Fibroblast of lung (primary cell): ENCODE measurements around the gene ACP4. TPM values are rescaled to one million over a fixed set of nuclear protein-coding genes. Genes with fewer than 3 reads are reported as not detected.

Experiments used
- DNase-seq, 2 donors: peaks; one replicate each; pipeline versions ENCODE4 v3.0.0 to v3.0.0-alpha.2; 2010; ENCODE audit warnings: low read depth in 2 of 2
- H2AFZ ChIP-seq: 2 replicates; pipeline ENCODE4 v1.5.1; 2012; ENCODE audit warnings: low read length, control low read depth, inconsistent platforms
- H3K27ac ChIP-seq: 2 replicates; pipeline ENCODE4 v1.5.1; 2011; ENCODE audit warnings: low read length, control low read depth; ENCODE audit not compliant: insufficient read depth
- H3K27me3 ChIP-seq: 2 replicates; pipeline ENCODE4 v1.5.1; 2011; ENCODE audit warnings: mild to moderate bottlenecking, low read length; ENCODE audit not compliant: control insufficient read depth, insufficient read depth
- H3K36me3 ChIP-seq: 2 replicates; pipeline ENCODE4 v1.5.1; 2011; ENCODE audit warnings: low read length; ENCODE audit not compliant: control insufficient read depth, insufficient read depth
- H3K4me1 ChIP-seq: 2 replicates; pipeline ENCODE4 v1.5.1; 2011; ENCODE audit warnings: low read length; ENCODE audit not compliant: control insufficient read depth, insufficient read depth; ENCODE audit errors: extremely low read depth
- H3K4me2 ChIP-seq: 2 replicates; pipeline ENCODE4 v1.5.1; 2011; ENCODE audit warnings: low read length, control low read depth; ENCODE audit not compliant: insufficient read depth; ENCODE audit errors: extremely low read depth
- H3K4me3 ChIP-seq, 4 experiments: fragments of 200-600 bp in 1 of 4; sonication (generic) in 1 of 4; replicated peaks in 1 of 4; 2 replicates each; pipeline ENCODE4 v1.5.1; 2011 to 2016; ENCODE audit warnings: low read length in 4 of 4, low read depth in 3 of 4, mild to moderate bottlenecking in 3 of 4, control low read depth in 2 of 4, inconsistent platforms in 1 of 4, mixed read lengths in 1 of 4; ENCODE audit not compliant: insufficient read depth in 1 of 4; ENCODE audit errors: control extremely low read depth in 1 of 4
- H3K79me2 ChIP-seq: 2 replicates; pipeline ENCODE4 v1.5.1; 2012; ENCODE audit warnings: mild to moderate bottlenecking, low read length, inconsistent platforms; ENCODE audit not compliant: control insufficient read depth, insufficient read depth
- H3K9ac ChIP-seq: 2 replicates; pipeline ENCODE4 v1.5.1; 2011; ENCODE audit warnings: mild to moderate bottlenecking, low read length, control low read depth; ENCODE audit not compliant: insufficient read depth
- H3K9me3 ChIP-seq: 2 replicates; pipeline ENCODE4 v1.5.1; 2012; ENCODE audit warnings: low read depth, low read length; ENCODE audit not compliant: control insufficient read depth, insufficient read depth
- H4K20me1 ChIP-seq: 2 replicates; pipeline ENCODE4 v1.5.1; 2011; ENCODE audit warnings: low read length; ENCODE audit not compliant: control insufficient read depth, insufficient read depth; ENCODE audit errors: extremely low read depth
- EZH2 ChIP-seq: IDR thresholded peaks from 2 replicates; pipeline ENCODE4 v1.5.1; 2012; ENCODE audit warnings: low read length, control low read depth, mild to moderate bottlenecking; ENCODE audit errors: missing control alignments
- polyA plus RNA-seq, 2 donors: library from polyadenylated mRNA; depleted of rRNA in 1 of 2; stranded (reverse) in 1 of 2; unstranded in 1 of 2; fragments of >200 nt; gene quantifications; 2 replicates each; pipeline ENCODE4 v1.2.1, GENCODE V29; 2011 to 2012; ENCODE audit warnings: missing spikeins in 1 of 2
- total RNA-seq: library from RNA; depleted of rRNA; stranded (reverse); fragments of >200 nt; gene quantifications from 2 replicates; pipeline ENCODE4 v1.2.1, GENCODE V29; 2014
- TF ChIP-seq, protein P1 (sequence below), 2 donors: IDR thresholded peaks in 1 of 2; conservative IDR thresholded peaks in 1 of 2; 1 replicate in 1 of 2; 2 replicates in 1 of 2; pipeline ENCODE4 v1.5.1; 2011 to 2012; ENCODE audit warnings: low read length in 2 of 2, control low read depth in 1 of 2, inconsistent platforms in 1 of 2, low read depth in 1 of 2, mild to moderate bottlenecking in 1 of 2

ACP4 gene
- total and polyA plus RNA-seq, 2 donors (not counting 1 experiment from before 2014, with no cell fraction given): not detected

DNA sequence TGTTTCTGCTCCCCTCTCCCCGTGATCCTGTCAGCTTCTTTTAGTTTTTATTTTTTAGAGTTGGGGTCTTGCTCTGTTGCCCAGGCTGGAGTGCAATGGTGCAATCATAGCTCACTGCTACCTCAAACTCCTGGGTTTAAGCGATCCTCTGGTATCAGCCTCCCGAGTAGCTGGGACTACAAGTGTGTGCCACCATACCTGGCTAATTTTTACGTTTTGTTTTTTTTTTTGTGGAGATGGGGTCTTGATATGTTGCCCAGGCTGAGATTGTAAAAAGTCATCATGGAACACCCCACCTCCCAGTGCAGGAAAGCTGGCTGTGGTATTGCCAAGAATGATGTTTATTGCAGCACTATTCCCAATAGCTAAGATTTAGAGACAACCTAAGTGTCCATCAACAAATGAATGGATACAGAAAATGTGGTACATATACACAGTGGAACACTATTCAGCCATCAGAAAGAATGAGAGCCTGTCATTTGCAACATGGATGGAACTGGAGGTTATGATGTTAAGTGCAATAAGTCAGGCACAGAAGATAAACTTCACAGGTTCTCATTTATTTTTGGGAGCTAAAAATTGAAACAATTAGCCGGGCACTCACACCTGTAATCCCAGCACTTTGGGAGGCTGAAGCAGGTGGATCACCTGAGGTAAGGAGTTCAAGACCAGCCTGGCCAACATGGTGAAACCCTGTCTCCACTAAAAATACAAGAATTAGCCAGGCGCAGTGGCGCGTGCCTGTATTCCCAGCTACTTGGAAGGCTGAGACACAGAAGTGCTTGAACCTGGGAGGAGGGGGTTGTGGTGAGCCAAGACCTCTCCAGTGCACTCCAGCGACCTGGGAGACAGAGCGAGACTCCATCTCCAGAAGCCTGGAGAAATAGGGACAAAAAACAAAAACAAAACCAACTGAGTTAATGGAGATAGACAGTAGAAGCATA lies 49.8 kb downstream of the ACP4 start:
- H3K4me1 ChIP-seq: no peaks in the 10 kb centered on the region

DNA sequence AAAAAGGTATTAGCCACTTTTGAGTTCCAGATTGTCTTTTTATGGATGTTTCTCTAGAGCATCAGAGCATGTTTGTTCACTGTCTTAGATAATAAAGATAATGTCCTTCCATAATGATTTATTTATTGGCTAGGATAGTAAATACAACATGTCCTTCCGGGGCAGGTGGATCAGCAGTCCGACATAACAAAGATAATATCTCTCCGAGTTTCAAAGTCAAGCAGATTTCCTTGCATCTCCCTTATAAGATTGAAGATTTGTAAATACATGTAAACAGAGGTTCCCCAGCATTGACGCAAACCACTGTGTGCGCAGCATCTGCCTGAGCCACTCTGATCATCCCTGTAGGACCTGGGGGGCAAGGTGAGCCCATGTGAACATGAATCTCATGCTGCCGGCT lies 51.9 kb downstream of the ACP4 start:
- H3K79me2 ChIP-seq: no peaks in the 10 kb centered on the region
- H3K9ac ChIP-seq: no peak overlapping the region
- H3K27ac ChIP-seq: no peak overlapping the region
- no peaks in the 10 kb centered on the region for H3K27me3 ChIP-seq
- H3K36me3 ChIP-seq: no peaks in the 10 kb centered on the region
- H3K4me3 ChIP-seq: no peak overlapping the region
- no peaks in the 10 kb centered on the region for H4K20me1 ChIP-seq
- H3K4me2 ChIP-seq: no peak overlapping the region
- H2AFZ ChIP-seq: no peak overlapping the region
- TF ChIP-seq EZH2: no peak
- TF ChIP-seq, protein P1, sequence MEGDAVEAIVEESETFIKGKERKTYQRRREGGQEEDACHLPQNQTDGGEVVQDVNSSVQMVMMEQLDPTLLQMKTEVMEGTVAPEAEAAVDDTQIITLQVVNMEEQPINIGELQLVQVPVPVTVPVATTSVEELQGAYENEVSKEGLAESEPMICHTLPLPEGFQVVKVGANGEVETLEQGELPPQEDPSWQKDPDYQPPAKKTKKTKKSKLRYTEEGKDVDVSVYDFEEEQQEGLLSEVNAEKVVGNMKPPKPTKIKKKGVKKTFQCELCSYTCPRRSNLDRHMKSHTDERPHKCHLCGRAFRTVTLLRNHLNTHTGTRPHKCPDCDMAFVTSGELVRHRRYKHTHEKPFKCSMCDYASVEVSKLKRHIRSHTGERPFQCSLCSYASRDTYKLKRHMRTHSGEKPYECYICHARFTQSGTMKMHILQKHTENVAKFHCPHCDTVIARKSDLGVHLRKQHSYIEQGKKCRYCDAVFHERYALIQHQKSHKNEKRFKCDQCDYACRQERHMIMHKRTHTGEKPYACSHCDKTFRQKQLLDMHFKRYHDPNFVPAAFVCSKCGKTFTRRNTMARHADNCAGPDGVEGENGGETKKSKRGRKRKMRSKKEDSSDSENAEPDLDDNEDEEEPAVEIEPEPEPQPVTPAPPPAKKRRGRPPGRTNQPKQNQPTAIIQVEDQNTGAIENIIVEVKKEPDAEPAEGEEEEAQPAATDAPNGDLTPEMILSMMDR (conservative IDR thresholded peaks at IDR 0.05 in 1 of 2, IDR thresholded peaks at IDR 0.05 in 1 of 2; ENCODE audit: low read depth in 1 of 2, low read length in 2 of 2): no peak
- DNase-seq: no peak
- no peaks in the 10 kb centered on the region for H3K4me1 ChIP-seq
- no peaks in the 10 kb centered on the region for H3K9me3 ChIP-seq

More for the DNA sequence above, 49.8 kb downstream of the ACP4 start:
- Histone ChIP-seq H3K27me3 (no peaks in the 10 kb centered on the region), H2AFZ (no peak overlapping the region), H3K4me2 (no peak overlapping the region), H3K9me3 (no peaks in the 10 kb centered on the region), H3K4me3 (no peak overlapping the region), H4K20me1 (no peaks in the 10 kb centered on the region), H3K79me2 (no peaks in the 10 kb centered on the region), H3K36me3 (no peaks in the 10 kb centered on the region), H3K27ac (no peak overlapping the region), H3K9ac (no peak overlapping the region)
- TF ChIP-seq, protein P1 (conservative IDR thresholded peaks at IDR 0.05 in 1 of 2, IDR thresholded peaks at IDR 0.05 in 1 of 2; ENCODE audit: low read depth in 1 of 2, low read length in 2 of 2): no peak
- no peak for TF ChIP-seq EZH2
- DNase-seq: no peak

DNA sequence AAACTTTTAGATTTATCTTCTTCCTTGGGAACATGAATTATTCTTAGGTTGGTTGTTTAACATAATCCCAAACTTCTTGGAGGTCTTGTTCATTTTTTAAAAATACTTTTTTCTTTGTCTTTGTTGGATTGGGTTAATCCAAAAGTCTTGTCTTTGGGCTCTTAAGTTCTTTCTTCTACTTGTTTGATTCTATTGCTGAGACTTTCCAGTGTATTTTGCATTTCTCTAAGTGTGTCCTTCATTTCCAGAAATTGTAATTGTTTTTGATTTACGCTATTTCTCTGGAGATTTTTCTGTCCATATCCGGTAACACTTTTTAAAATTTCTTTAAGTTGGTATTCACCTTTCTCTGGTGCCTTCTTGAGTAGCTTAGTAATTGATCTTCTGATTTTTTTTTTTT lies 53.0 kb downstream of the ACP4 start:
- Histone ChIP-seq H3K27me3 (no peaks in the 10 kb centered on the region), H3K4me3 (no peak overlapping the region), H2AFZ (no peak overlapping the region), H4K20me1 (no peaks in the 10 kb centered on the region), H3K36me3 (no peaks in the 10 kb centered on the region), H3K9ac (no peak overlapping the region), H3K27ac (no peak overlapping the region), H3K79me2 (no peaks in the 10 kb centered on the region), H3K9me3 (no peaks in the 10 kb centered on the region), H3K4me1 (no peaks in the 10 kb centered on the region), H3K4me2 (no peak overlapping the region)
- TF ChIP-seq EZH2: no peak
- TF ChIP-seq, protein P1 (conservative IDR thresholded peaks at IDR 0.05 in 1 of 2, IDR thresholded peaks at IDR 0.05 in 1 of 2; ENCODE audit: low read depth in 1 of 2, low read length in 2 of 2): no peak
- no peak for DNase-seq
